NCI-H1048 (cell line): ENCODE measurements around the gene ZNF792.
A peak's percentile ranks its signal among the peaks of the same experiment; 100 is the strongest.
"Not testable (repeated sequence)": the region's sequence is repeated elsewhere in the genome, so short reads cannot be mapped to it uniquely, and the experiment has no call there.

Experiments
- DNase-seq: peaks from one replicate; lab custom pipeline; 2025; lab: John Stamatoyannopoulos, UW

Gene ZNF792

GRCh38 chr19:34963573-34964406, at the start of gene ZNF792:
TSS of gene ZNF792 (minus strand) at chr19:34964229. CDS start at chr19:34963662, 567 bp downstream.
- peak; percentile 21 for DNase-seq

GRCh38 chr19:35013041-35013819, 49.2 kb upstream of the ZNF792 start:
- no peak for DNase-seq

GRCh38 chr19:35011737-35012682, 48.0 kb upstream of the ZNF792 start:
- no peak for DNase-seq

GRCh38 chr19:35011091-35011689, 47.2 kb upstream of the ZNF792 start:
- no peak for DNase-seq

- DNase-seq, result no peak
These were observed 45.7 kb upstream of the ZNF792 start for GRCh38 chr19:35009424-35010415.

GRCh38 chr19:35008891-35009341, 44.9 kb upstream of the ZNF792 start:
- DNase-seq, result no peak

- not testable (repeated sequence) for DNase-seq
These were observed 43.4 kb upstream of the ZNF792 start for GRCh38 chr19:35007427-35007826.

GRCh38 chr19:35006999-35007365, 43.0 kb upstream of the ZNF792 start:
- no peak for DNase-seq

- no peak for DNase-seq
These were observed 42.4 kb upstream of the ZNF792 start for GRCh38 chr19:35006342-35006998.

GRCh38 chr19:35006007-35006341, 41.9 kb upstream of the ZNF792 start:
- DNase-seq, result not testable (repeated sequence)

GRCh38 chr19:35005256-35005977, 41.4 kb upstream of the ZNF792 start:
- DNase-seq, result no peak

GRCh38 chr19:35004517-35005255, 40.7 kb upstream of the ZNF792 start:
- no peak for DNase-seq

GRCh38 chr19:35002037-35002535, 38.1 kb upstream of the ZNF792 start:
- DNase-seq, result no peak

GRCh38 chr19:35000647-35001501, 36.8 kb upstream of the ZNF792 start:
- DNase-seq, result no peak

- DNase-seq, result no peak
These were observed 36.3 kb upstream of the ZNF792 start for GRCh38 chr19:35000338-35000646.

- DNase-seq, result peak; percentile 34
These were observed 35.7 kb upstream of the ZNF792 start, which contains the start of gene GRAMD1A for GRCh38 chr19:34999498-35000337. TSS of gene GRAMD1A (plus strand) at chr19:35000323. CDS start at chr19:35000479, 156 bp downstream.
